GM12892 (cell line): Measurements from ENCODE around the gene ACE2.

Experiments used
- DNase-seq: peaks from one replicate; pipeline ENCODE4 v3.0.0; 2011; ENCODE audit not compliant: insufficient read length
- FAIRE-seq: peaks from 2 replicates; lab custom pipeline; 2011; peaks lifted over from hg19 to GRCh38; lab: Jason Lieb, UNC
- POLR2A ChIP-seq: IDR thresholded peaks from 2 replicates; pipeline ENCODE4 v1.6.1; 2011; ENCODE audit warnings: low read depth, low read length, control low read depth
- POLR2AphosphoS5 ChIP-seq: IDR thresholded peaks from 2 replicates; pipeline ENCODE4 v1.6.1; 2011; ENCODE audit warnings: low read depth, low read length, control low read depth
- TAF1 ChIP-seq: IDR thresholded peaks from 2 replicates; pipeline ENCODE4 v1.6.1; 2011; ENCODE audit warnings: low read depth, mild to moderate bottlenecking, control low read depth, low read length, borderline replicate concordance

The ACE2 gene

DNA sequence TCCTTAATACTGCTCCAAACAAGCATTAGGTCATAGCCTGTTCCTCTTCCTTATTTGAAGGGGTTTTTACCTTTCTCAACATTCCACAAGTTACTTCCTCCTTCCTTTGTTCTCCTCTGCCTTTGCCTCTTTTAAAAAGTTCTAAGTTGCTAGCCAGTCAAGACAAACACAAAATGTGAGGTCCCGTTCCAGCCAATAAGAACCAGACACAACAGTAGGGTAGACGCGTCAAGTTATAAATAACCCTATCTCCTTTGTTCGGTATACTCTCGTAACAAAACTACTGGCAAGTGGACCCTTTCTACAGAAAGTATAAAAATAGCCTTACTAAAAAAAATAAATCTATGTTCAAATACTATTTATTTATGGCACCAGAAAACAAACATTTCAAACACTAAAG, 6.3 kb upstream of the ACE2 start:
- no peak for FAIRE-seq
- no peak for DNase-seq

DNA sequence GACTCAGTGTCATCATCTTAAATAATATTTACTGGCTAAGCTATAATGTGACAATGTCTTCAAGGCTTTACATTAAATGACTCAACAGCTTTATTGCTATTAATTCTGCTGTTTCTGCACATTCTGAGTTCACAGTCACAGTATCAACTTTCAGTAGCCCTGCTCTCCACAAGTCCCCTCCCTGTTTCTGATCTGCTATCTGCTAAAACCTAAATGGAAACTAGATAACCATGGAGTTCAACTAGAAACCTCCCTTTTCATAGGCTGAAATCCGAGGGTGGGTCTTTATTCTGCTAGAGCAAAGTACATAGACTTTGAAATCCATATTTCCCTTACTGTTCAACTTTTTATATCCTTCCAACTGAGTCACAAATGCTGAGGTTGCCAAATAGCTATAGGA, 5.4 kb upstream of the ACE2 start:
- FAIRE-seq = no peak

More for the DNA sequence above, 6.3 kb upstream of the ACE2 start:
- TF ChIP-seq POLR2AphosphoS5 = no peak
- TF ChIP-seq TAF1 = no peak
- TF ChIP-seq POLR2A = no peak

DNA sequence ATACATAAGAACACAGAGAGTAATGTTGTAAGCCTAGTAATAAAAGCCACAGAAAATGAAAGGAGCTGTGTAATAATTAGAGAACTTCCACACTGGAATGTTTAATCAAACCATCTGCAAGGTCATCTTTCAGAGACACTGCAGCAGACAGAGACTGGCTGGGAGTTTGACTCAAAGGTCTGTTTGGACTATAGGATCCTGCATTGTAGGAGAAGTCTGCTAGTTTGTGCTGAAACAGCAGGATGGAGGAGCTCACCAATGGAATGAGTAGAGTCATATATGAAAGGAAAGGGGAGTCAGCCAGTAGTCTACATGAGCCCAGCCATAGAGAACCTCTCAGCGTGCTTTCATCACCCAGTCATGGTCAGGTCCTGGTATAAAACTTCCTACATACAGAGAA, 4.5 kb upstream of the ACE2 start:
- TF ChIP-seq POLR2AphosphoS5 (no peak), POLR2A (no peak), TAF1 (no peak)
- FAIRE-seq (no peak), DNase-seq (no peak)

More for the DNA sequence above, 5.4 kb upstream of the ACE2 start:
- no peak for TF ChIP-seq POLR2AphosphoS5
- no peak for TF ChIP-seq TAF1
- TF ChIP-seq POLR2A = no peak
- no peak for DNase-seq

DNA sequence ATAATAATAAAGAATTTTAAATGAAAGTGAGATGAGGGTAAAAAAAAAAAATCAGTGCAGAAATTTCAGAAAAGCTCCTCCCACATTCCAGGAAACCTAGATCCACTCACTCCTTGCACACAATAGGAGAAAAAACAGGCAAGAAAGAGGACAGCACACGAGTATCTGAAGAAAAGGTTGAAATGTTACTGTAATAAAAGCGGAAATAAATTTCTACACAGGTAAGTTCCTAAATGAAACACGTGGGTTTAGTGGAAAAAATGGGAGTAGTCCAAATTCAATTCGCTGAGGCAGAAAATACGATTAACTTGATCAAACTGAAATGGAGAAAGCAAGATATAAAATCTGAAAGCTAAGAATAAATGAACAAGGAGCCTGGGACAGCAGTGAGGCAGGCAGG, 2.0 kb upstream of the ACE2 start:
- no peak for TF ChIP-seq TAF1
- no peak for DNase-seq
- FAIRE-seq = no peak

- TF ChIP-seq POLR2AphosphoS5 = no peak
- TF ChIP-seq TAF1 = no peak
- TF ChIP-seq POLR2A = no peak
- FAIRE-seq = no peak
- no peak for DNase-seq
Measured at GRCh38 chrX:15601932-15602331, 1.2 kb upstream of the ACE2 start.

- FAIRE-seq (no peak), DNase-seq (no peak)
- TF ChIP-seq POLR2A (no peak), POLR2AphosphoS5 (no peak), TAF1 (no peak)
Measured at GRCh38 chrX:15600049-15600448, 711 bp downstream of the ACE2 start.

DNA sequence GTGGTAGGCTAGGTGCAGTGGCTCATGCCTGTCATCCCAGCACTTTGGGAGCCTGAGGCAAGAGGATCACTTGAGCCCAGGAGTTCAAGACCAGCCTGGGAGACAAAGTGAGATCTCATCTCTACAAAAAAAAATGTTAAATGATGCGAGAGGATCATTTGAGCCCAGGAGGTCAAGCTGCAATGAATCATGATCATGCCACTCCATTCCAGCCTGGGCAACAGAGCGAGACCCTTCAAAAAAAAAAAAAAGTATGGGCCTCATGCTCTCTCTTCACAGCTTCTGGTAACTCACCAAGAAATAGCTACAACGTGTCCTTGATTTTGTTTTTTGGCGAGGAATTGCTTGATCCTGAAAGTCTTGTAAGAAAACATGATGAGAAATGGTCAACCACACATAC, 1.3 kb downstream of the ACE2 start:
- no peak for FAIRE-seq
- TF ChIP-seq POLR2A = no peak
- no peak for TF ChIP-seq POLR2AphosphoS5
- TF ChIP-seq TAF1 = no peak
- DNase-seq = no peak

GRCh38 chrX:15598026-15598425, 2.7 kb downstream of the ACE2 start:
- DNase-seq (no peak), FAIRE-seq (no peak)
- no peak for TF ChIP-seq POLR2AphosphoS5
- TF ChIP-seq POLR2A = no peak
- no peak for TF ChIP-seq TAF1

DNA sequence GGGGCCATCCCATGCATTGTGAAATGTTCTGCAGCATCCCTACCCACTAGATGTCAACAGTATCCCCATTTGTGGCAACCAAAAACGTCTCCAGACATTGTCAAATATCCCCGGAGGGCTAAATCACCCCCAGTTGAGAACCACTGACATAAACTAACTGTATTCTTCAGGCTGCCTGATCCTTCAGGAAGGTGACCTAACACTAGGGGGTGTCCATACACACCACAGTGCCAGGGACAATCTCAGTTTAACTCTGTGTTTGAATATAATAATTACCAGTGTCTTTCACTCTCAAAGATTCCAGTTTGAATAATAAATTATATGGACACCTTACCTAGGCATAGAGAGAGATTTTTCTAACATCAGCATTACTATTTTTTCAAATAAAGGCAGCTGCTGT, 6.4 kb downstream of the ACE2 start:
- DNase-seq (no peak), FAIRE-seq (no peak)

GRCh38 chrX:15579778-15580747, 20.7 kb downstream of the ACE2 start:
- FAIRE-seq (no peak), DNase-seq (no peak)
- TF ChIP-seq POLR2A (no peak), POLR2AphosphoS5 (no peak), TAF1 (no peak)

More for the DNA sequence above, 6.4 kb downstream of the ACE2 start:
- TF ChIP-seq POLR2AphosphoS5 = no peak
- no peak for TF ChIP-seq TAF1
- TF ChIP-seq POLR2A = no peak

DNA sequence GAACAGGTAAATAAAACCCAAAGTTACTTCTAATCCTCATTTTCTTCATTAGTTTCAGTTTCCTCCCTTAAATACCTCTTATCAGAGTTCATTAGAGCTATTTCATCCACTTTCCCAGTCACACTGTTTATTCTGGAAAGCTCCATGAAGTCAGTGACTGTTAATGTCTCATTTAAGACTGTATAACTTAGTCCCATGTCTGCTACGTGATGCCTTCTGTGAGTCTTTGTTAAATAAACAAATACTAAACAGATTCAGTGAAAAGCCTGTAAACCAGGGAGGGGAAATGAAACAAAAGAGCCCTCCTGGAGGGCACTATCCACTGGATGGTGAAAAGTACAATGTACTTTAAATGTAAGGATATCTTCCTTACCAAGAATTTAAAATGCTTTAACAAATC, 24.7 kb downstream of the ACE2 start:
- TF ChIP-seq POLR2AphosphoS5 = no peak
- FAIRE-seq = no peak
- no peak for DNase-seq

DNA sequence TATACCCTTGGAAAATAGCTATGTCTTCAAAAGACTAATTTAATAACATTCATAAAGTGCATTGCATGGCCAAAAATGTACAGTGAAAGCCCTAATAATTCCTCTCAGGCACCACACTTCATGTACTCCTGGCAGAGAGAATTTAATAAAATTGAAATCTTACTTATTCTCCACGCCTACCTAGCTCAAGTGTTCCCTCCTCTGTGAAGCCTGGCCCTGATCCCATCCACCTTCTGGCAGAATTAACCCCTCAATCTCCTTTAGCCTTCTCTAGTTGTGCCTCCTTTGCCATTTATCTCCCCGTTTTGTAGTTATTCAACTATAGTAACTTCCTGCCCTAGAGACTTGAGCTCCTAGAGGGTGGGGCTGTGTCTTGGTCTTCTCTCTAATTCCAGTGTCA, 26.7 kb downstream of the ACE2 start:
- FAIRE-seq = no peak
- DNase-seq = no peak

GRCh38 chrX:15570145-15570544, 30.6 kb downstream of the ACE2 start:
- TF ChIP-seq POLR2A = no peak
- FAIRE-seq (no peak), DNase-seq (no peak)

More for the DNA sequence above, 26.7 kb downstream of the ACE2 start:
- TF ChIP-seq POLR2A = no peak
- TF ChIP-seq POLR2AphosphoS5 = no peak
- TF ChIP-seq TAF1 = no peak
